ENCODE measurements around the gene UTRN. TPM values are rescaled to one million over a fixed set of nuclear protein-coding genes. Genes with fewer than 3 reads are reported as not detected.

The UTRN gene
- total and polyA plus RNA-seq, 2 donors from 2014 or later, result 8.3 to 210 TPM

- TF ChIP-seq CTCF (IDR thresholded peaks at IDR 0.05; ENCODE audit: borderline replicate concordance, extremely low read depth, insufficient read depth), result no peak
- Histone ChIP-seq H3K27ac (ENCODE audit: low read depth in 2 of 2, low read length in 2 of 2) (no peak overlapping the region), H3K4me1 (ENCODE audit: control insufficient read depth in 2 of 3, insufficient read depth in 2 of 3, low read depth in 1 of 3, low read length in 3 of 3) (peaks cover 8 to 24% (median 9%) of the 10 kb centered on the region in 3 donors), H3K9ac (ENCODE audit: low read length in 3 of 3) (no peak overlapping the region), H3K9me3 (ENCODE audit: control insufficient read depth in 2 of 3, insufficient read depth in 1 of 3, low read length in 3 of 3) (no peaks in the 10 kb centered on the region), H3K27me3 (ENCODE audit: control insufficient read depth, insufficient read depth, low read length) (no peaks in the 10 kb centered on the region), H3K36me3 (ENCODE audit: control insufficient read depth in 2 of 3, insufficient read depth in 3 of 3, low read length in 3 of 3) (no peaks in the 10 kb centered on the region), H3K4me3 (ENCODE audit: low read length in 3 of 3) (no peak overlapping the region)
- intact Hi-C loops (cut with DNase I), result no loop called here
- DNase-seq, result no peak
- FAIRE-seq, result no peak
These were observed 31.7 kb downstream of the UTRN start for GRCh38 chr6:144316862-144317195.

DNA sequence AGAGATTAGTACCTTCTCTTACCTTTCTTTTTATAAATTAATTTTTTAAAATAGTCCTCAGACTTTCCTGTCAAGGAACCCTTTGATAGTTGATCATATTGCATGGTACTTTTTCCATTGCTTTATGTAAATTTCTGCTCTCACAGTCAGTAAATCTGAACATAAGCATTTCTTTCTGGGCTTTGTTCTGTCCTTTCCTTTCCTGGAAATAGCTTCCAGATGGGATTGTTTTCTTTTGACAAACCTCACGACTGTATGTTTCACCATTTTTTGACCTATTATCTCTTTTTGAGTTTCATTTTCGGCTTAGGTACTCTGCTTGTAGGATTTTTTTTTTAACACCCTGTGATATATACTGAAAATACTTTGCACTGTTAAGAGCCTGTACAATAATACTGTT is 32.6 kb downstream of the UTRN start:
- TF ChIP-seq CTCF (IDR thresholded peaks at IDR 0.05; ENCODE audit: borderline replicate concordance, extremely low read depth, insufficient read depth), result no peak
- DNase-seq (no peak), FAIRE-seq (no peak)
- no peaks in the 10 kb centered on the region for H3K27me3 ChIP-seq (ENCODE audit: control insufficient read depth, insufficient read depth, low read length)
- H3K4me3 ChIP-seq (ENCODE audit: low read length in 3 of 3), result no peak overlapping the region
- no peaks in the 10 kb centered on the region for H3K9me3 ChIP-seq (ENCODE audit: control insufficient read depth in 2 of 3, insufficient read depth in 1 of 3, low read length in 3 of 3)
- H3K9ac ChIP-seq (ENCODE audit: low read length in 3 of 3), result no peak overlapping the region
- H3K4me1 ChIP-seq (ENCODE audit: control insufficient read depth in 2 of 3, insufficient read depth in 2 of 3, low read depth in 1 of 3, low read length in 3 of 3), result peaks cover 8 to 24% (median 9%) of the 10 kb centered on the region in 3 donors
- H3K36me3 ChIP-seq (ENCODE audit: control insufficient read depth in 2 of 3, insufficient read depth in 3 of 3, low read length in 3 of 3), result no peaks in the 10 kb centered on the region
- no peak overlapping the region for H3K27ac ChIP-seq (ENCODE audit: low read depth in 2 of 2, low read length in 2 of 2)
- intact Hi-C loops (cut with DNase I), result no loop called here

DNA sequence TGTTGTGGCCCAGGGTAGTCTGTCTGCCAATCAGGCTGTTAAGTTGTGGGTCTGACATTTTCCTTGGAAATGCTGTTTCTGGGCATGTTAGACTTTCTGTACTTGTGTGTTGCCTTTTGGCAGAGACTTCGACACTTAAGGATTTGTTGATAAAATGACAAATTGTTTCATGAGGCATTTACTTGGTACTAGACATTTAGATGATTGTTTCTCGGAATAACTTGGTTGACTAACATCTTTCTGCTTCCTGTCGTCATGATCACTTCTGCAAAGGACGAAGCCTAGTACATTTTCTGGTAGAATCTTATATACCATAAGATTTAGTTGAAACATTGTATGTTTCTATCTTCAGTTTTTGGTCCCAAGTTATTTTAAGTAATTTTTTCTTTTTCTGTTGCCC is 34.1 kb downstream of the UTRN start:
- Histone ChIP-seq H3K4me1 (ENCODE audit: control insufficient read depth in 2 of 3, insufficient read depth in 2 of 3, low read depth in 1 of 3, low read length in 3 of 3) (peaks cover 2 to 13% (median 5%) of the 10 kb centered on the region in 3 donors), H3K27ac (ENCODE audit: low read depth in 2 of 2, low read length in 2 of 2) (no peak overlapping the region), H3K9me3 (ENCODE audit: control insufficient read depth in 2 of 3, insufficient read depth in 1 of 3, low read length in 3 of 3) (no peaks in the 10 kb centered on the region), H3K27me3 (ENCODE audit: control insufficient read depth, insufficient read depth, low read length) (no peaks in the 10 kb centered on the region), H3K9ac (ENCODE audit: low read length in 3 of 3) (no peak overlapping the region), H3K4me3 (ENCODE audit: low read length in 3 of 3) (no peak overlapping the region), H3K36me3 (ENCODE audit: control insufficient read depth in 2 of 3, insufficient read depth in 3 of 3, low read length in 3 of 3) (no peaks in the 10 kb centered on the region)
- intact Hi-C loops (cut with DNase I), result no loop called here
- no peak for TF ChIP-seq CTCF (IDR thresholded peaks at IDR 0.05; ENCODE audit: borderline replicate concordance, extremely low read depth, insufficient read depth)
- DNase-seq, result no peak
- FAIRE-seq, result no peak

DNA sequence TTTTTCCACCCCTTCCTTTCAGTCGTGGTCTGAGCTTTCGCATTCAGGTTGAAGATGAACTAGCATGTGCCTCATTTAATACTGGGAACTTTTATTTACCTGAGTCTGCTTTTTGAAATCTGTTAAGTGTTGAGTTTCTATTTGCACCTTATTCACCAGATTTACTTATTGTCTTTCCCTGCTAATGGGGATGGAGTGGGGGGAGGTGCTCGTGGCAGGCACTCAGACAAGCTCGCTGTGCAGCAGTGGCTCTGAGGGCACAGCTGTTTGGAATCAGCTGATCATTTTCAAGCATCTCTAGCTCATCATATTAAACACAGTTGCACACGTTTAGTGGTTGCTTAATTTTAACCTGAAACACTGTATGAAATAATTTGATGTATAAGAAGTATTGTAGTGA is 35.6 kb downstream of the UTRN start:
- TF ChIP-seq CTCF (IDR thresholded peaks at IDR 0.05; ENCODE audit: borderline replicate concordance, extremely low read depth, insufficient read depth), result no peak
- Histone ChIP-seq H3K4me1 (ENCODE audit: control insufficient read depth in 2 of 3, insufficient read depth in 2 of 3, low read depth in 1 of 3, low read length in 3 of 3) (peaks cover 0 to 2% (median 1%) of the 10 kb centered on the region in 3 donors), H3K9me3 (ENCODE audit: control insufficient read depth in 2 of 3, insufficient read depth in 1 of 3, low read length in 3 of 3) (no peaks in the 10 kb centered on the region), H3K36me3 (ENCODE audit: control insufficient read depth in 2 of 3, insufficient read depth in 3 of 3, low read length in 3 of 3) (no peaks in the 10 kb centered on the region), H3K4me3 (ENCODE audit: low read length in 3 of 3) (no peak overlapping the region), H3K27me3 (ENCODE audit: control insufficient read depth, insufficient read depth, low read length) (no peaks in the 10 kb centered on the region), H3K27ac (ENCODE audit: low read depth in 2 of 2, low read length in 2 of 2) (no peak overlapping the region), H3K9ac (ENCODE audit: low read length in 3 of 3) (no peak overlapping the region)
- DNase-seq (peak in 2 of 5 donors; percentile 32 to 38), FAIRE-seq (no peak)
- intact Hi-C loops (cut with DNase I), result no loop called here

Data from kidney (tissue), 14 donors.